ENCODE measurements around the gene FOLR1. TPM values are rescaled to one million over a fixed set of nuclear protein-coding genes. Genes with fewer than 3 reads are reported as not detected.

FOLR1 gene
- total and polyA plus RNA-seq, 9 donors: 2.8 to 8.6 (median 4.4) TPM

DNA sequence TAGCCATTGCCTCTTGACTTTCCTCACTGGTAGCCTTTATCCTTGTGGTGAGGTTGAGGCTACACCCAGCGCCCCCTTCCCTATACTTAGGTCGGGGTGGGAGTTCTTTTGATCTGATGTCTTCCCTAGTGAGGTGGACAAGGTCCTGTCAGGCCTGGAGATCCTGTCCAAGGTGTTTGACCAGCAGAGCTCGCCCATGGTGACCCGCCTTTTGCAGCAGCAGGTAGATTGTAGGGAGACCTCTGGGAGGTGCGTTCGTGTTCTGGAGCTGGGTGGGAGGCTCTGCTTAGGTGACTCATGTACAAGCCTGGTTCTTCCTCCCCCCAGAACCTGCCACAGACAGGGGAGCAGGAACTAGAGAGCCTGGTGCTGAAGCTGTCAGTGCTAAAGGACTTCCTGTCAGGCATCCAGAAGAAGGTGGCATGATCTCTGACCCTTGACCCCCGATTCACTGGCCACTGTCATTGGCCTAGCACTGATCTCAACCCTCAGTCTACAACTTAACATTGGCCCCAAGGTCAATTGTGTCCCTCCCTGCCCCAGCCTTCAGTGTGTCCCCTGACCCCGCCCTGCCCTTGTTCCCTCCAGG is 37.5 kb downstream of the FOLR1 start:
- no peak overlapping the region for H3K27ac ChIP-seq (ENCODE audit: low read length)
- 91% methylated on average over 5 of the region's 8 CpGs for whole genome bisulfite sequencing (ENCODE audit: insufficient coverage)
- H3K4me1 ChIP-seq (ENCODE audit: control insufficient read depth, insufficient read depth, low read length): peaks cover 30% of the 10 kb centered on the region
- H3K4me3 ChIP-seq (ENCODE audit: low read length): no peak overlapping the region
- H3K36me3 ChIP-seq (ENCODE audit: control insufficient read depth, insufficient read depth, low read length): peaks cover 78% of the 10 kb centered on the region
- H3K27me3 ChIP-seq (ENCODE audit: control insufficient read depth, insufficient read depth, low read length): no peaks in the 10 kb centered on the region
- no peaks in the 10 kb centered on the region for H3K9me3 ChIP-seq (replicated peaks; ENCODE audit: control insufficient read depth, low read depth, low read length)
- DNase-seq: no peak

DNA sequence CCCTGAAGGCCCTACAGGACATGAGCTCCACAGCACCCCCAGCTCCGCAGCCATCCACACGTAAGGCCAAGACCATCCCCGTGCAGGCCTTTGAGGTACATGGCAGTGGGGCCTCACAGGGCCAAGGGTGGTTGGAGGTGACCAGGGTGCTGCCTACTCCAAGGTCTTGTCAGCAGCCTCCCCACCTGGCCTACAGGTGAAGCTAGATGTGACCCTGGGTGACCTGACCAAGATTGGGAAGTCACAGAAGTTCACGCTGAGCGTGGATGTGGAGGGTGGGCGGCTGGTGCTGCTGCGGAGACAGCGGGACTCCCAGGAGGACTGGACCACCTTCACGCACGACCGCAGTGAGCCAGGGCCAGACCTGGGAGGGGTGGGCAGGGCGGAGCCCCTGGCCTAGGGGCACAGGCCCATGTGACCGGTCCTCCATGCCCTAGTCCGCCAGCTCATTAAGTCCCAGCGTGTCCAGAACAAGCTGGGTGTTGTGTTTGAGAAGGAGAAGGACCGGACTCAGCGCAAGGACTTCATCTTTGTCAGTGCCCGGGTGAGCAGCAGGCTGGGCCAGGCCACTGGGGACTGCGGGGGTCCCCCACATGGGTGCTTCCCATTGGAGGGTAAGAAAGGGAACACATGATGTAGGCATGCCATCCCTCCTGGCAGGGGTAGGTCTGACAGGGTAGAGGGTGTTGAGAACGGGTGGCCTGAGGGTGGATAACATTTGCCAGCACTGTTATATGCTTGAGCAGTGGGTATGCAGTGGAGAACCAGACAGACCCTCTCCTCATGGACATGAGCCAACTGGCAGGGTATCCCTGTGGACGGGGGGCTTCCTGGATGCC is 38.2 kb downstream of the FOLR1 start:
- Histone ChIP-seq H3K4me3 (ENCODE audit: low read length) (no peak overlapping the region), H3K4me1 (ENCODE audit: control insufficient read depth, insufficient read depth, low read length) (peaks cover 30% of the 10 kb centered on the region), H3K27ac (ENCODE audit: low read length) (no peak overlapping the region), H3K9me3 (replicated peaks; ENCODE audit: control insufficient read depth, low read depth, low read length) (no peaks in the 10 kb centered on the region), H3K36me3 (ENCODE audit: control insufficient read depth, insufficient read depth, low read length) (peaks cover 86% of the 10 kb centered on the region), H3K27me3 (ENCODE audit: control insufficient read depth, insufficient read depth, low read length) (no peaks in the 10 kb centered on the region)
- WGBS (ENCODE audit: insufficient coverage): 87% methylated on average over 16 of the region's 21 CpGs
- DNase-seq: no peak

DNA sequence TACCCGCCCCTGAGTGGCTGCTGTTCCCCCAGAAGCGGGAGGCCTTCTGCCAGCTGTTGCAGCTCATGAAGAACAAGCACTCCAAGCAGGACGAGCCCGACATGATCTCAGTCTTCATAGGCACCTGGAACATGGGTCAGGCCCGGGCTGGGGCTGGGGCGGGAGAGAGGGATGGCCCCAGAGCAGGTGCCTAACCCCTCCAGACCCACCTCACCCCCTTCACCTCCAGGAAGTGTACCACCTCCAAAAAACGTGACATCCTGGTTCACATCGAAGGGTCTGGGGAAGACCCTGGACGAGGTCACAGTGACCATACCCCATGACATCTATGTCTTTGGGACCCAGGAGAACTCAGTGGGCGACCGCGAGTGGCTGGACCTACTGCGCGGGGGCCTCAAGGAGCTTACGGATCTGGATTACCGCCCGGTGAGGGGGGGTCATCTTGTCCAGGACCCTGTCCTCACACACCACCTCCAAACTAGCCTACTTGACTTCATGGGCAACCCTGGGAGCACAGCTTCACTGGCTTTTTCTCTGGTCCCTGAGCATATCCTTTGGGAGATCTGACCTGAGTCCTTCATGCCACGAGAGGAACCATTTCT is 38.9 kb downstream of the FOLR1 start:
- Histone ChIP-seq H3K9me3 (replicated peaks; ENCODE audit: control insufficient read depth, low read depth, low read length) (no peaks in the 10 kb centered on the region), H3K36me3 (ENCODE audit: control insufficient read depth, insufficient read depth, low read length) (peaks cover 93% of the 10 kb centered on the region), H3K27ac (ENCODE audit: low read length) (no peak overlapping the region), H3K27me3 (ENCODE audit: control insufficient read depth, insufficient read depth, low read length) (no peaks in the 10 kb centered on the region), H3K4me3 (ENCODE audit: low read length) (no peak overlapping the region), H3K4me1 (ENCODE audit: control insufficient read depth, insufficient read depth, low read length) (peaks cover 23% of the 10 kb centered on the region)
- WGBS (ENCODE audit: insufficient coverage): 80% methylated on average over 13 of the region's 18 CpGs
- DNase-seq: no peak

DNA sequence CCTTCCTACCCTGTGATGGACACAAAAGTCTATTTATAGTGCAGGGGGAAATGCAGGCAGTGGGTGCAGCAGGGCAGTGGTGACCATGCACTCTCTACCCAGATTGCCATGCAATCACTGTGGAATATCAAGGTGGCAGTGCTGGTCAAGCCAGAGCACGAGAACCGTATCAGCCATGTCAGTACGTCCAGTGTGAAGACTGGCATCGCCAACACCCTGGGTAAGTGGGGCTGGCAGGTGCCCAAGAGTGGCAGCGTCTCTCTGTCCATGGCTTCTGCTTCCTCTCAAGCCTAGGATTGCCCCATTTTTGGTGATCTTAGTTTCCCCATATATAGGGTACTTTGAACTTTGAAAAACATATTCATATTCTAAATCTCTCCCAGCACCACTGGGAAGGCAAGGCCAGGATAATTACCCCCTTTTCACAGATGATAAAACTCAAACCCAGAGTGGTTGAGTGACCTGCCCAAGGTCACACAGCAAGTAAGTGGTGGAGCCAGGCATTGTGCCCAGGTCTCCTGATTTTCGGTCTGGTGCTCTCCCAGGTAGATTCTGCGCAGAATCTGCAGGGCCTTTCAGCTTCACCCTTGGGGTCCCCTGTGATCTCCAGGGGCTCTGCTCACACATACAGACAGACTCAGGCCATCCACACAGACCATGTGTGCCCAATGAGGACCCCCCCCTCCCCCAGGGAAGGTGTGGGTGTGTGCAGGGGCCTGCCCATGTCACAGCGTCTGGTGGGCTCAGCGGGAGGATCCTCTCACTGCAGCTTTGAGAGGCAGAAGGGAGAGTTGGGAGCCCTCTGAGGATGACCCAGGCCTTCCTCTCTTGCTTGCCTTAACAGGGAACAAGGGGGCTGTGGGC is 39.7 kb downstream of the FOLR1 start:
- whole genome bisulfite sequencing (ENCODE audit: insufficient coverage): 94% methylated on average over 6 of the region's 9 CpGs
- DNase-seq: no peak

DNA sequence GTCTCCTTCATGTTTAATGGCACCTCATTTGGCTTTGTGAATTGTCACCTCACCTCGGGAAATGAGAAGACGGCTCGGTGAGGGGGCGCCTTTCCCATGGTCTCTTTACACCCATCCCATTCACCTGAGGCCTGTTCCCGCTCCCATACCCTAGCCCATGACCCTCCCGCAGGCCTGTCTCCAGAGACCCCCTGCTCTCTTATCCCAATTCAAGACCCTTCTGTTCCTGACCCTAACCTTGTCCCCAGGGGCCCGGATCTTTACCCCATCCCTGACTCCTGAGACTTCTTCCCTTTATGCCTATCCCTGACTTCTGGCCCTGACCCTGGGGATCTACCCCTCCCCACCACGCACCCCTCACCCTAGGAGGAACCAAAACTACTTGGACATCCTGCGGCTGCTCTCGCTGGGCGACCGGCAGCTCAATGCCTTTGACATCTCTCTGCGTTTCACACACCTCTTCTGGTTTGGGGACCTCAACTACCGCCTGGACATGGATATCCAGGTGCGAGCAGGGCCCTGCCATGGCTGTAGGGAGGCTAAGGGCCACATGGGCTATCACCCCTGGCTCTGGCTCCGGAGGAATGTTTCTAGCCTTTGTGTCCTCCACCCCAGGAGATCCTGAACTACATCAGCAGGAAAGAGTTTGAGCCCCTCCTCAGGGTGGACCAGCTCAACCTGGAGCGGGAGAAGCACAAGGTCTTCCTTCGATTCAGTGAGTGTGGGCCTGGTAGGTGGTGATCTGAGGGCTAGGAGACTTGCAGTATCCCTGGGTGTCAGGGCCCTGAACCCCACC is 40.5 kb downstream of the FOLR1 start:
- H3K36me3 ChIP-seq (ENCODE audit: control insufficient read depth, insufficient read depth, low read length): peaks cover 100% of the 10 kb centered on the region
- no peak overlapping the region for H3K27ac ChIP-seq (ENCODE audit: low read length)
- DNase-seq: no peak
- H3K9me3 ChIP-seq (replicated peaks; ENCODE audit: control insufficient read depth, low read depth, low read length): no peaks in the 10 kb centered on the region
- 85% methylated on average over 14 of the region's 18 CpGs for WGBS (ENCODE audit: insufficient coverage)
- no peaks in the 10 kb centered on the region for H3K27me3 ChIP-seq (ENCODE audit: control insufficient read depth, insufficient read depth, low read length)
- peaks cover 14% of the 10 kb centered on the region for H3K4me1 ChIP-seq (ENCODE audit: control insufficient read depth, insufficient read depth, low read length)
- no peak overlapping the region for H3K4me3 ChIP-seq (ENCODE audit: low read length)

More for the DNA sequence above, 39.7 kb downstream of the FOLR1 start:
- no peaks in the 10 kb centered on the region for H3K27me3 ChIP-seq (ENCODE audit: control insufficient read depth, insufficient read depth, low read length)
- H3K4me1 ChIP-seq (ENCODE audit: control insufficient read depth, insufficient read depth, low read length): peaks cover 19% of the 10 kb centered on the region
- peaks cover 99% of the 10 kb centered on the region for H3K36me3 ChIP-seq (ENCODE audit: control insufficient read depth, insufficient read depth, low read length)
- no peak overlapping the region for H3K4me3 ChIP-seq (ENCODE audit: low read length)
- no peaks in the 10 kb centered on the region for H3K9me3 ChIP-seq (replicated peaks; ENCODE audit: control insufficient read depth, low read depth, low read length)
- no peak overlapping the region for H3K27ac ChIP-seq (ENCODE audit: low read length)

DNA sequence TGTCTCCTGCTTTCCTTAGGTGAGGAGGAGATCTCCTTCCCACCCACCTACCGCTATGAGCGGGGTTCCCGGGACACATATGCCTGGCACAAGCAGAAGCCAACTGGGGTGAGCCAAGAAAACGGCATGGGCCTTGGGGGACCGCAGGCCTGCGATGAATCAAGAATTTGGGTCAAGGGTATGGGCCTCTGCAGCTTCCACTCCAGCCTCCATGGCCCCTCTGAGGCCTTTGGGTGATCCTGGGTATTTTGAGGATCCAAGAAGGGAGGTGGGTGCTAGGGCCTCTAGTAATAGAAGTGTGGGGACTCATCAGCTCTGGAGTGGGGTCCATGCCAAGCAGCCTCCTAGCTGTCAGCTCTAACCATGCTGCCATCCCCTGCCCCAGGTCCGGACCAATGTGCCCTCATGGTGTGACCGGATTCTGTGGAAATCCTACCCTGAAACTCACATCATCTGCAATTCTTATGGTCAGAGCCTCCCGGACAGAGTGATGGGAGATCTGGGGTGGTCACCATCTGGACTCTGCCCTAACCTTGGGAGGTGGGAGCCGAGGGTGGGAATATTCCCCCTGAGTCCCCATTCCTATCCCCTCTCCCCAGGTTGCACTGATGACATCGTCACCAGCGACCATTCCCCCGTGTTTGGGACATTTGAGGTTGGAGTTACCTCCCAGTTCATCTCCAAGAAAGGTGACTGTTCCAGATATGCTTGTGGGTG is 41.3 kb downstream of the FOLR1 start:
- H3K27ac ChIP-seq (ENCODE audit: low read length): no peak overlapping the region
- peaks cover 100% of the 10 kb centered on the region for H3K36me3 ChIP-seq (ENCODE audit: control insufficient read depth, insufficient read depth, low read length)
- 94% methylated on average over 6 of the region's 13 CpGs for WGBS (ENCODE audit: insufficient coverage)
- H3K4me3 ChIP-seq (ENCODE audit: low read length): no peak overlapping the region
- H3K4me1 ChIP-seq (ENCODE audit: control insufficient read depth, insufficient read depth, low read length): peaks cover 13% of the 10 kb centered on the region
- no peak for DNase-seq
- no peaks in the 10 kb centered on the region for H3K9me3 ChIP-seq (replicated peaks; ENCODE audit: control insufficient read depth, low read depth, low read length)
- peaks cover 6% of the 10 kb centered on the region for H3K27me3 ChIP-seq (ENCODE audit: control insufficient read depth, insufficient read depth, low read length)

DNA sequence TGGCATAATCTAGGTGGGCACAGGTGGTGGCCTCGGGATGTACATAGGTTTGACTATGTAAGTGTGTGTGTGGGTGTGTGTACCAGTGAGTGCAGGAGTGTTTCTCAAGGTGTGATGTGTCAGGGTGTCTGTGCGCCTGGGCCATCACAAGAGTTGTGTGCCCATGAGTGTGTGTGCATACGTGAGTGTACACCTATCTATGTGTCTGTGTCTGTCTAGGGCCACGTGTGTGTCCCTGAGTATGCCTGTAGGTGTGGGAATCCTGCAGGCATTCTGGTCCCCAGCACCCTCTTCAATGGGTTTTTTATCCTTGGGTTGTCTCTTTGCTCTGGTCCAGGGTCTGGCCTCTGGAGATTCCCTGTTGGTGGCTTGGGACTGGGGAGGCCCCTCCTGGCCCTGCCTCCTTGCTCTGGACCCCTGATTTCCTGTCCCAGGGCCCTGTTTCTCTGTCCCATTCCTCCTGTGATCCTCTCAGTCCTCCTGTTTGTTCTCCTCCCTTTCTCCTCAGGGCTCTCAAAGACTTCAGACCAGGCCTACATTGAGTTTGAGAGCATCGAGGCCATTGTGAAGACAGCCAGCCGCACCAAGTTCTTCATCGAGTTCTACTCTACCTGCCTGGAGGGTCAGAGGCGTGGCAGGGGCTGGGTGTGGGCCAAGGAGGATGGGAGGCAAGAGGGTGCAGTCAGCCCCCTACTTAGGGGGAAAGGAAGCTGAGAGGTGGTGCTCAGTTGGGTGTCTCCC is 42.0 kb downstream of the FOLR1 start:
- Histone ChIP-seq H3K27me3 (ENCODE audit: control insufficient read depth, insufficient read depth, low read length) (peaks cover 14% of the 10 kb centered on the region), H3K4me3 (ENCODE audit: low read length) (no peak overlapping the region), H3K36me3 (ENCODE audit: control insufficient read depth, insufficient read depth, low read length) (peaks cover 98% of the 10 kb centered on the region), H3K4me1 (ENCODE audit: control insufficient read depth, insufficient read depth, low read length) (peaks cover 19% of the 10 kb centered on the region), H3K27ac (ENCODE audit: low read length) (no peak overlapping the region), H3K9me3 (replicated peaks; ENCODE audit: control insufficient read depth, low read depth, low read length) (no peaks in the 10 kb centered on the region)
- DNase-seq: no peak
- WGBS (ENCODE audit: insufficient coverage): 100% methylated on average over 4 of the region's 8 CpGs

DNA sequence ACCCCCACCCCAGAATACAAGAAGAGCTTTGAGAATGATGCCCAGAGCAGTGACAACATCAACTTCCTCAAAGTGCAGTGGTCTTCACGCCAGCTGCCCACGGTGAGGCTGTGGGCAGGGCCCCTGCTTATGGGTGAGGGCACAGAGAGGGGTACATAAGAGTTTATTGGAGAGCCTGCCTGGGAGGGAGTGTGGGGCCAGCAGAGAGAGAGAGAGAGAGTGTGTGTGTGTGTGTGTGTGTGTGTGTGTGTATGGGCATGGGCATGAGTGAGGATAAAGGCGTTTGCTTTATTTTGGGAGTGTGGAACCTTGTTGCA is 42.5 kb downstream of the FOLR1 start:
- H3K4me3 ChIP-seq (ENCODE audit: low read length): no peak overlapping the region
- H3K4me1 ChIP-seq (ENCODE audit: control insufficient read depth, insufficient read depth, low read length): peaks cover 24% of the 10 kb centered on the region
- 61% methylated on average over 2 of the region's 3 CpGs for WGBS (ENCODE audit: insufficient coverage)
- no peaks in the 10 kb centered on the region for H3K9me3 ChIP-seq (replicated peaks; ENCODE audit: control insufficient read depth, low read depth, low read length)
- H3K36me3 ChIP-seq (ENCODE audit: control insufficient read depth, insufficient read depth, low read length): peaks cover 92% of the 10 kb centered on the region
- H3K27me3 ChIP-seq (ENCODE audit: control insufficient read depth, insufficient read depth, low read length): peaks cover 19% of the 10 kb centered on the region
- no peak overlapping the region for H3K27ac ChIP-seq (ENCODE audit: low read length)
- DNase-seq: no peak

Measured in muscle of leg (tissue), 11 donors.